HepG2 (cell line): Measurements from ENCODE around the gene MYL6. TPM values are rescaled to one million over a fixed set of nuclear protein-coding genes. Genes with fewer than 3 reads are reported as not detected.

Experiments
- CC2D1A ChIP-seq: sonication (generic); formaldehyde crosslinking; IDR thresholded peaks from 2 replicates; pipeline ENCODE4 v1.8.1; 2023; ENCODE audit warnings: mild to moderate bottlenecking, missing genetic modification reagents
- DDIT3 ChIP-seq: sonication (generic); formaldehyde crosslinking; IDR thresholded peaks from 2 replicates; pipeline ENCODE4 v1.4.0; 2020; ENCODE audit warnings: mild to moderate bottlenecking, missing genetic modification reagents
- HDAC2 ChIP-seq: sonication (generic); formaldehyde crosslinking; IDR thresholded peaks from 2 replicates; pipeline ENCODE4 v1.4.0; 2020; ENCODE audit warnings: missing genetic modification reagents
- HINFP ChIP-seq: sonication (generic); formaldehyde crosslinking; IDR thresholded peaks from 2 replicates; pipeline ENCODE4 v1.4.0; 2020; ENCODE audit warnings: low read depth, mild to moderate bottlenecking, missing genetic modification reagents
- HOXA5 ChIP-seq: sonication (generic); formaldehyde crosslinking; IDR thresholded peaks from 2 replicates; pipeline ENCODE4 v1.4.0; 2020; ENCODE audit warnings: missing genetic modification reagents
- KDM5B ChIP-seq: sonication (generic); formaldehyde crosslinking; IDR thresholded peaks from 2 replicates; pipeline ENCODE4 v1.4.0; 2020; ENCODE audit warnings: missing genetic modification reagents, mild to moderate bottlenecking, borderline replicate concordance
- MAX ChIP-seq: IDR thresholded peaks from 2 replicates; pipeline ENCODE4 v1.6.1; 2012; ENCODE audit warnings: inconsistent platforms
- MAZ ChIP-seq, 2 experiments: sonication (generic) in 1 of 2; formaldehyde crosslinking in 1 of 2; IDR thresholded peaks; 2 replicates each; pipeline versions ENCODE4 v1.5.0 to v1.6.1; 2012 to 2020; ENCODE audit warnings: low read depth in 2 of 2, mild to moderate bottlenecking in 2 of 2, borderline replicate concordance in 1 of 2, improper control_type of control experiment in 1 of 2, low read length in 1 of 2, missing genetic modification reagents in 1 of 2, moderate library complexity in 1 of 2
- NFATC3 ChIP-seq: sonication (generic); formaldehyde crosslinking; IDR thresholded peaks from 2 replicates; pipeline ENCODE4 v1.5.1; 2020; ENCODE audit warnings: mild to moderate bottlenecking, missing genetic modification reagents
- PLSCR1 ChIP-seq: sonication (generic); formaldehyde crosslinking; IDR thresholded peaks from 2 replicates; pipeline ENCODE4 v1.5.0; 2020; ENCODE audit warnings: missing genetic modification reagents, mild to moderate bottlenecking, borderline replicate concordance
- RARA ChIP-seq: IDR thresholded peaks from 2 replicates; pipeline ENCODE4 v1.6.1; 2016; ENCODE audit warnings: missing genetic modification reagents, missing compliant biosample characterization
- RCOR2 ChIP-seq: IDR thresholded peaks from 2 replicates; pipeline ENCODE4 v1.6.1; 2016; ENCODE audit warnings: missing biosample characterization, missing genetic modification reagents
- SKI ChIP-seq: fragments of 450-650 bp; IDR thresholded peaks from one replicate; pipeline ENCODE4 v1.6.1; 2018; ENCODE audit warnings: mild to moderate bottlenecking; ENCODE audit not compliant: partially characterized antibody
- SOX13 ChIP-seq, 3 experiments: fragments of 450-650 bp in 1 of 3; sonication (generic) in 1 of 3; formaldehyde crosslinking in 1 of 3; IDR thresholded peaks in 2 of 3; conservative IDR thresholded peaks in 1 of 3; 2 replicates each; pipeline versions ENCODE4 v1.5.0 to v1.6.1; 2016 to 2020; ENCODE audit warnings: antibody characterized with exemption in 1 of 3, mild to moderate bottlenecking in 1 of 3, missing compliant biosample characterization in 1 of 3, missing genetic modification reagents in 1 of 3, moderate library complexity in 1 of 3
- TRIM22 ChIP-seq: fragments of 450-650 bp; IDR thresholded peaks from 2 replicates; pipeline ENCODE4 v1.6.1; 2017
- YEATS4 ChIP-seq: sonication (generic); formaldehyde crosslinking; IDR thresholded peaks from 2 replicates; pipeline ENCODE4 v1.4.0; 2020; ENCODE audit warnings: missing genetic modification reagents, borderline replicate concordance
- ZBTB2 ChIP-seq: sonication (generic); formaldehyde crosslinking; IDR thresholded peaks from 2 replicates; pipeline ENCODE4 v1.8.0; 2022; ENCODE audit warnings: low read depth, missing genetic modification reagents
- ZBTB33 ChIP-seq: sonication (generic); formaldehyde crosslinking; IDR thresholded peaks from 2 replicates; pipeline ENCODE4 v1.4.0; 2020; ENCODE audit warnings: missing genetic modification reagents
- ZBTB7B ChIP-seq: sonication (generic); formaldehyde crosslinking; IDR thresholded peaks from 2 replicates; pipeline ENCODE4 v1.4.0; 2020; ENCODE audit warnings: missing genetic modification reagents
- ZSCAN20 ChIP-seq: sonication (generic); formaldehyde crosslinking; IDR thresholded peaks from 2 replicates; pipeline ENCODE4 v1.4.0; 2020; ENCODE audit warnings: missing genetic modification reagents, mild to moderate bottlenecking, borderline replicate concordance
- polyA plus RNA-seq, 8 experiments: library from polyadenylated mRNA; depleted of rRNA in 3 of 8; stranded (reverse) in 7 of 8; unstranded in 1 of 8; fragments of >200 nt; fragmentation: Illumina TruSeq in 4 of 8; extraction: Trizol in 4 of 8; gene quantifications; 2 replicates each; pipeline versions ENCODE4 v1.2.1 to v1.2.3, GENCODE V29; 2011 to 2016; ENCODE audit warnings: low read depth in 4 of 8, missing spikeins in 1 of 8, mixed read lengths in 1 of 8; ENCODE audit not compliant: insufficient read depth in 1 of 8
- total RNA-seq, 5 experiments: library from RNA; depleted of rRNA; stranded (reverse); fragments of >200 nt; fragmentation: Illumina TruSeq; extraction: Trizol; gene quantifications; 2 replicates each; pipeline ENCODE4 v1.2.3, GENCODE V29; 2016; ENCODE audit warnings: low read depth in 1 of 5

MYL6 gene
- total and polyA plus RNA-seq, 2 of the 13 experiments (the other 11 are each of a cell fraction or from before 2014, with no cell fraction given): 1,127 to 1,192 TPM

- TF ChIP-seq HINFP (CRISPR knock-in tag) (no peak), NFATC3 (no peak), SKI (peak; percentile 57), MAZ (IDR thresholded peaks at IDR 0.05; ENCODE audit: borderline replicate concordance, low read depth, low read length) (peak; percentile 95), MAZ (CRISPR knock-in tag; IDR thresholded peaks at IDR 0.05; ENCODE audit: low read depth) (no peak; the same call in 1 of the 2 replicates), SOX13 (IDR thresholded peaks at IDR 0.05) (no peak), SOX13 (CRISPR knock-in tag; conservative IDR thresholded peaks at IDR 0.05 in 1 of 2, IDR thresholded peaks at IDR 0.05 in 1 of 2) (0 out of 4 replicates have a peak, but pooled peaks of 1 of the 2 experiments have one; percentile 8), PLSCR1 (CRISPR knock-in tag) (no peak), RARA (no peak), KDM5B (CRISPR knock-in tag) (0 out of 2 replicates have a peak, but pooled peaks have one; percentile 38), HDAC2 (peak; percentile 34; the same call in 1 of the 2 replicates), DDIT3 (CRISPR knock-in tag) (no peak), TRIM22 (no peak), RCOR2 (CRISPR knock-in tag) (no peak), ZBTB2 (CRISPR knock-in tag) (peak; percentile 72), ZBTB33 (CRISPR knock-in tag) (peak; percentile 25; the same call in 1 of the 2 replicates), HOXA5 (CRISPR knock-in tag) (no peak), CC2D1A (CRISPR knock-in tag) (no peak), YEATS4 (peak; percentile 9; the same call in 1 of the 2 replicates), ZSCAN20 (CRISPR knock-in tag) (no peak), ZBTB7B (CRISPR knock-in tag) (no peak), MAX (peak; percentile 74)
Measured at GRCh38 chr12:56189099-56189917, 31.1 kb downstream of the MYL6 start, which contains the start of gene SMARCC2 (continued).
